Colonic mucosa (tissue), 4 donors: ENCODE results near the gene ARHGAP26. TPM values are rescaled to one million over a fixed set of nuclear protein-coding genes. Genes with fewer than 3 reads are reported as not detected.

Source experiments
- DNase-seq: peaks from one replicate; pipeline ENCODE4 v3.0.0-alpha.2; 2020
- H3K27ac ChIP-seq: fragments of 200-600 bp; one replicate; pipeline ENCODE4 v1.8.0; 2021
- H3K27me3 ChIP-seq: fragments of 200-600 bp; one replicate; pipeline ENCODE4 v1.8.0; 2021
- H3K36me3 ChIP-seq: fragments of 200-600 bp; one replicate; pipeline ENCODE4 v1.8.0; 2021
- H3K4me1 ChIP-seq: fragments of 200-600 bp; one replicate; pipeline ENCODE4 v1.8.0; 2021; ENCODE audit warnings: mild to moderate bottlenecking
- H3K4me3 ChIP-seq: fragments of 200-600 bp; one replicate; pipeline ENCODE4 v1.8.0; 2021
- H3K9ac ChIP-seq, 2 donors: one replicate each; pipeline ENCODE4 v1.7.0; 2013; ENCODE audit warnings: control low read depth in 2 of 2, low read depth in 2 of 2, low read length in 2 of 2
- H3K9me3 ChIP-seq: fragments of 200-600 bp; one replicate; pipeline ENCODE4 v1.8.0; 2021
- CTCF ChIP-seq: fragments of 200-600 bp; IDR thresholded peaks from one replicate; pipeline ENCODE4 v1.8.0; 2022; ENCODE audit warnings: antibody characterized with exemption, mild to moderate bottlenecking
- intact Hi-C: fragments of 100-400 bp; cut with DNase I; formaldehyde crosslinking; loops from one replicate; pipeline ENCODE4 v1.14.1; 2022
- total RNA-seq, 2 donors: library from RNA; stranded (reverse); fragmentation: NEBNext Ultra II Directional in 1 of 2; extraction: Animal tissue kit (Norgen Biotek cat#: 25700) in 1 of 2; gene quantifications; one replicate each; pipeline ENCODE4 v1.2.1, GENCODE V29; 2021
- donor health status: healthy.
- donor health status: DM: no; HTN: no; CAD: no.
- donor health status: DM: no; HTN: no; CAD: no.

ARHGAP26 gene
- total RNA-seq, 2 donors from 2014 or later: 59.1 to 74.0 TPM

DNA sequence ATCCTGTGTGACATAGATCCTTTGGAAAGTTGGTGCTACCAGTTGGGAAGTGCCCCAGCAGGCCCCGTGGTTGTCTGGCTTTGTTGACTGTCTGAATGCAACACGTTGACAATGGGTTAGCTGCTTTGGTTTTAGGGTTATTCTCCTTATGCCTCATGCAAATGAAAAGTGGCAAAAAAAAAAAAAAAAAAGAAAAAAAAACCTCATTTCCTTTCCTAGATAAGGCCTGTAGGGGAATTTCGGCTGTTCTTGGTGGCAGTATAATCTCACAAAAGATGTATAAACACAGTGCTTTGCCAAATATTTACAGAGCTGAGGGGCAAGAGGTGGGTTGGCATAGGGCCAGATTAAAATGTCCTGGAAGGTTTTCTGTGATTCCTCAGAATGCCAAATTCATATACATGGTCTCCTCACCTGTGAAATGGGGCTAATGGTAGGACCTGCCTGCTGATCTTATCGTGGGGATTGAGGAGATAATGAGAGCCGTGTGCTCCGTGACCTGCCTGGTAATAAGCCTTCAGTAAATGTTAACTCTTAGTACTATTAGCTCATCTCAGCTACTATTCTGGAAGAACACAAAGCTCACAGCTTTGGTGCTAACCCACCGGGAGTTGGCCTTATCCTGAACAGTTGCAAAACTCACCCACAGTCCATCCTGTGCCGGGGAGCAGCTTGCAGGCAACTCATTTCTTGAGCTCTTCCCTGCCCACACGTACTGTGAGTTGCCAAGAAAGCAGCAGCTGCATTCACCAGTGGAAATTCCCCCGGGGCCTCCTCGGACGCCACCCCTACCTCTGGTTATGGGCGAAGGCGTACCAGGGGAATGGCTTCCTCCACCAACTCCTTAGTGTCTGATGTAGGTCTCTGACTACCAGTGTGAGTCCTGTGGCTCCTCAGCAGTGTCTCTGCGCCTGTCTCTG, 413.0 kb downstream of the ARHGAP26 start:
- TF ChIP-seq CTCF: no peak
- Histone ChIP-seq H3K27ac (no peak overlapping the region), H3K9ac (no peak overlapping the region), H3K9me3 (no peaks in the 10 kb centered on the region), H3K36me3 (no peaks in the 10 kb centered on the region), H3K27me3 (no peaks in the 10 kb centered on the region), H3K4me1 (no peaks in the 10 kb centered on the region), H3K4me3 (no peak overlapping the region)
- DNase-seq: no peak
- intact Hi-C loops: no loop called here

- H3K4me3 ChIP-seq: no peak overlapping the region
- no peak for DNase-seq
- H3K4me1 ChIP-seq: no peaks in the 10 kb centered on the region
- no peaks in the 10 kb centered on the region for H3K9me3 ChIP-seq
- intact Hi-C loops: no loop called here
- no peaks in the 10 kb centered on the region for H3K27me3 ChIP-seq
- TF ChIP-seq CTCF: no peak
- no peak overlapping the region for H3K27ac ChIP-seq
- no peak overlapping the region for H3K9ac ChIP-seq
- H3K36me3 ChIP-seq: no peaks in the 10 kb centered on the region
These were observed 413.8 kb downstream of the ARHGAP26 start for GRCh38 chr5:143183989-143184388.

- no peak for TF ChIP-seq CTCF
- Histone ChIP-seq H3K4me3 (no peak overlapping the region), H3K27ac (no peak overlapping the region), H3K9me3 (no peaks in the 10 kb centered on the region), H3K27me3 (no peaks in the 10 kb centered on the region), H3K36me3 (no peaks in the 10 kb centered on the region), H3K4me1 (no peaks in the 10 kb centered on the region), H3K9ac (no peak overlapping the region)
- DNase-seq: no peak
- intact Hi-C loops: no loop called here
These were observed 416.4 kb downstream of the ARHGAP26 start for GRCh38 chr5:143186623-143187022.

- Histone ChIP-seq H3K27me3 (no peaks in the 10 kb centered on the region), H3K4me1 (no peaks in the 10 kb centered on the region), H3K9ac (no peak overlapping the region), H3K27ac (no peak overlapping the region), H3K9me3 (no peaks in the 10 kb centered on the region), H3K4me3 (no peak overlapping the region), H3K36me3 (no peaks in the 10 kb centered on the region)
- no peak for TF ChIP-seq CTCF
- intact Hi-C loops: no loop called here
- DNase-seq: no peak
These were observed 417.3 kb downstream of the ARHGAP26 start for GRCh38 chr5:143187495-143187894.

- Histone ChIP-seq H3K9ac (no peak overlapping the region), H3K4me3 (no peak overlapping the region), H3K9me3 (no peaks in the 10 kb centered on the region), H3K27ac (no peak overlapping the region), H3K36me3 (no peaks in the 10 kb centered on the region), H3K27me3 (no peaks in the 10 kb centered on the region), H3K4me1 (no peaks in the 10 kb centered on the region)
- intact Hi-C loops: no loop called here
- no peak for DNase-seq
- TF ChIP-seq CTCF: no peak
These were observed 417.9 kb downstream of the ARHGAP26 start for GRCh38 chr5:143188083-143188482.
